Progenitor cell of endocrine pancreas (in vitro differentiated cells): Measurements from ENCODE around the gene KRT23. TPM values are rescaled to one million over a fixed set of nuclear protein-coding genes. Genes with fewer than 3 reads are reported as not detected.
A peak's percentile ranks its signal among the peaks of the same experiment; 100 is the strongest.

Source experiments
- DNase-seq: peaks from one replicate; pipeline ENCODE4 v3.0.0; 2021; ENCODE audit warnings: low spot score; ENCODE audit not compliant: unreplicated experiment
- H3K27ac Mint-ChIP-seq: 2 replicates; pipeline ENCODE4 v1.8.0; 2021; ENCODE audit warnings: mild to moderate bottlenecking, moderate library complexity, mixed read lengths
- H3K27me3 Mint-ChIP-seq: 2 replicates; pipeline ENCODE4 v1.8.0; 2021; ENCODE audit warnings: mixed read lengths
- H3K36me3 Mint-ChIP-seq: 2 replicates; pipeline ENCODE4 v1.8.0; 2022; ENCODE audit warnings: mixed read lengths; ENCODE audit not compliant: insufficient read depth
- H3K4me1 Mint-ChIP-seq: 2 replicates; pipeline ENCODE4 v1.8.0; 2021; ENCODE audit warnings: low read depth, mixed read lengths
- H3K4me3 Mint-ChIP-seq: 2 replicates; pipeline ENCODE4 v1.8.0; 2021; ENCODE audit warnings: low read depth, mild to moderate bottlenecking, moderate library complexity, mixed read lengths
- H3K9me3 Mint-ChIP-seq: 2 replicates; pipeline ENCODE4 v1.8.0; 2021; ENCODE audit warnings: low read depth, mixed read lengths
- total RNA-seq: library from RNA; stranded (reverse); gene quantifications from 2 replicates; pipeline ENCODE4 v1.2.1, GENCODE V29; 2021
- TF ChIP-seq, protein P1 (sequence below): fragments of 200-600 bp; sonication (generic); IDR thresholded peaks from one replicate; pipeline ENCODE4 v1.5.0; 2021; ENCODE audit warnings: antibody characterized with exemption, mild to moderate bottlenecking; ENCODE audit not compliant: unreplicated experiment

Gene KRT23
- total RNA-seq, 1 donor from 2014 or later: 2.1 TPM

DNA sequence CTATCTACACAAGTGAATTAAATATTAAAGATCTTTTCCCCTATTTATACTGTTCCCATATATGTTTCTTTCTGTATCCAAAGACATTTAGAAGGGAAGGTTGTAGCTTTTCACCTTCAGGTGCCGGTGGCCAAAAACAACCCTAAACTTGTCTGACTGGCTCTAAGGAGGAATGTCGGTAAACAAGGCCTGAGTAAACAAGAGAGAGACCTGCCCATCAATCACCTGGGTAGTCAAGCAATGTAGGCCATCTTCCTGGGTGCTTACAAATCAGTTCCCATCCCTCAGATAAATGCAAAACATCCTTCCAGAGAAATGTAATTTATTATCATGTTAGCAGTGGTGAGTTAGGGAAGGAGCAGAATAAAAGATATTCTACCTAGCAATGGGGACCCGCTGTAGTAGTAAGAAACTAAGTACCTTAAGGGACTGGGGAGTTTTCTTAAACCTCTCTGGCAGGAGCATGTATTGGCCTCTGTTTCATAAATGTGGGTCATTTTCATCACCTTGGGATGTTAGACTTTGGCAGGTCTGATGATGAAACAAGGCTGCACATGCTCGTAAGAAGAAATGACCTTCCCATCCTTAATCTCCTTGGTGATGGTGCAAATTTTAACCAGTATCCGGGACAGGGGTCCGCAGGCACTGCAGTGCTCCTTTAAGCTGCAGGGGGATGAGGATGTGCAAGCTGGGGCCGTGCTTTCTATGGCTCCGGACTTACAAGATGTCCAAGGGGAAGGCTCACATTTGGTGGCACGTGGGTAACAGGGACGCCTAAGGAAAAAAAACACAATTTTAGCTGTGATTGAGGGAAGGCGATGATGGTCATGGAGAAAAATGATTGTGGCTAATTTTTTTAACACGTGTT is 20.9 kb upstream of the KRT23 start:
- H3K4me1 Mint-ChIP-seq: peaks cover 58% of the 10 kb centered on the region
- H3K9me3 Mint-ChIP-seq: peaks cover 6% of the 10 kb centered on the region
- H3K27me3 Mint-ChIP-seq: no peaks in the 10 kb centered on the region
- H3K4me3 Mint-ChIP-seq: peak overlapping the region; percentile 58
- peak overlapping the region; percentile 95 for H3K27ac Mint-ChIP-seq
- DNase-seq: no peak
- H3K36me3 Mint-ChIP-seq: no peaks in the 10 kb centered on the region
- TF ChIP-seq, protein P1, sequence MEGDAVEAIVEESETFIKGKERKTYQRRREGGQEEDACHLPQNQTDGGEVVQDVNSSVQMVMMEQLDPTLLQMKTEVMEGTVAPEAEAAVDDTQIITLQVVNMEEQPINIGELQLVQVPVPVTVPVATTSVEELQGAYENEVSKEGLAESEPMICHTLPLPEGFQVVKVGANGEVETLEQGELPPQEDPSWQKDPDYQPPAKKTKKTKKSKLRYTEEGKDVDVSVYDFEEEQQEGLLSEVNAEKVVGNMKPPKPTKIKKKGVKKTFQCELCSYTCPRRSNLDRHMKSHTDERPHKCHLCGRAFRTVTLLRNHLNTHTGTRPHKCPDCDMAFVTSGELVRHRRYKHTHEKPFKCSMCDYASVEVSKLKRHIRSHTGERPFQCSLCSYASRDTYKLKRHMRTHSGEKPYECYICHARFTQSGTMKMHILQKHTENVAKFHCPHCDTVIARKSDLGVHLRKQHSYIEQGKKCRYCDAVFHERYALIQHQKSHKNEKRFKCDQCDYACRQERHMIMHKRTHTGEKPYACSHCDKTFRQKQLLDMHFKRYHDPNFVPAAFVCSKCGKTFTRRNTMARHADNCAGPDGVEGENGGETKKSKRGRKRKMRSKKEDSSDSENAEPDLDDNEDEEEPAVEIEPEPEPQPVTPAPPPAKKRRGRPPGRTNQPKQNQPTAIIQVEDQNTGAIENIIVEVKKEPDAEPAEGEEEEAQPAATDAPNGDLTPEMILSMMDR: no peak

DNA sequence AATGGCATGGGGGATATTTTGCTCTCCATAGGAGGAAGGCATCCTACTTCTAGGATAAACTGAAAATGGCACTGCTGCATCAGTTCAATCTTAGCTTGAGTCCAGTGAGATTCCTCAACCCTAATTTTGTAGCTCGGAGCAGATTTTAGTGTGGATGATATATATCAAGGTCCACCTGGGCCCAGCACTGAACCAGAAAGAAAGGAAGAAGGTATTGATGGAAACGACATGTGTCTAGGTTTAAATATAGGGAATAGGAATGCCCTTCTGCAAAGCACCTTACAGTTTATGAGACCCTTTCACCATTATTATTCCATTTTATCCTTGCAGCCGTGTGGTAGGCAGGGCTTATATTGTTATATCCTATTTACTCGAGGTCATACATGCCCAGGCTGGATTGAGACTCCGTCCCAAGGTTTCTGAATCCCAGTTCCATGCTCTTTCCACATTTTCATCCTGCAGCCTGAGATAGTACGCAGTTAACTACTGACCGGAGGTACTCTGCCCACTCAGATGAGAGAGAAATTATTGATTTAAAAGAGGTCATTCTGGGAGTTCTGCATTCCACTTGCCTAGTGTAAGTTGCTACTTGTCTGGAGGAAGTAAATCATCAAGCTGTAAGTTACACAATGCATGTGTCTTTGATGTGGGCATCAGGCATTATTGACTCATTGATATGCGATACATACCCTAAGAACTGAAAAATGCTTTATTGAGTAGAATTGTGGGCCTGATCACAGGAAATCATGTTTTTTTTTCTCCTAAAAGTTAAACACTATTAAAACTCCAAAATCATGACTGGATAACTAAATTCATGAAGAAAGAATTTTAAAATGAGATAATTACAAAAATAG is 19.2 kb upstream of the KRT23 start:
- Mint-ChIP-seq H3K36me3 (no peaks in the 10 kb centered on the region), H3K27me3 (no peaks in the 10 kb centered on the region), H3K4me3 (peak overlapping the region; percentile 2), H3K4me1 (peaks cover 51% of the 10 kb centered on the region), H3K9me3 (peaks cover 5% of the 10 kb centered on the region), H3K27ac (peak overlapping the region; percentile 95)
- TF ChIP-seq, protein P1: no peak
- DNase-seq: no peak

DNA sequence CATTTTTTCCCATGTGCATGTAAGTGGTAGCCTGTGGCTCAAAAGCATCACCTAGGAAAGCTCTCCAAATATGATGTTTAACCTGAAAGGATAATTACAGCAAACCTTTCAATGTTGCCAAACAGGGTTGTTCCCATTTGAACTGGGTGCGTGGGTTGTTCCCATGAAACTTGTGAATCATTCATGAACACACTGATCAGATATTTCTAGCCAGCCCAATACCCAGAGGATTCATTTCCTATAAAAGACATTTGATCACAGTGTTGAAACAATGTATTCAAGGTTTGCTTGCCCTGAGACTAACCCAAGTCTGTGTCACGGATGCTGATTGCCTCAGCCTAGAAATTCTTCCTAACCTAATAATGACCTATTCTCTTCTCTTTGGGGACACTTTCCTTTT is 16.4 kb upstream of the KRT23 start:
- TF ChIP-seq, protein P1: no peak
- Mint-ChIP-seq H3K4me1 (peaks cover 48% of the 10 kb centered on the region), H3K27ac (no peak overlapping the region), H3K9me3 (no peaks in the 10 kb centered on the region), H3K36me3 (no peaks in the 10 kb centered on the region), H3K4me3 (no peak overlapping the region), H3K27me3 (no peaks in the 10 kb centered on the region)
- no peak for DNase-seq

DNA sequence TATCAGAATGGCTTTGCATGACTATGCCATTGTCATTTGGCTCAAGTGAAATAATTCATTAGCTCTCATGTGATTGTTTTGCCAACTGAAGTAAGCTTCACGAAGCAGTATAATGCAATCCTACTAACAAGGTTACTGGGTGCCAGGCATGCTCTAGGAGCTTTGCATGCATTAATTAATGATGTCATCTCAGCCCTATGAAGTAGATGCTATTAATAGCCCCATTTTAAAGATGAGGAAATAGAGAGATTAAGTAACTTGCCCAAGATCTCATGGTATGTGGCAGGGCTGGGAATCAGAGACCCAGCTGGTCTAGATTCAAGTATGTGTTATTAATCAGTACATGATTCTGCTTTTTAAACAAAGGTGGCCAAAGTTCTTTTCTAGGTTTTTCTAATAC is 15.2 kb upstream of the KRT23 start:
- Mint-ChIP-seq H3K36me3 (no peaks in the 10 kb centered on the region), H3K4me1 (peaks cover 37% of the 10 kb centered on the region), H3K4me3 (no peak overlapping the region), H3K9me3 (no peaks in the 10 kb centered on the region), H3K27me3 (no peaks in the 10 kb centered on the region), H3K27ac (no peak overlapping the region)
- TF ChIP-seq, protein P1: no peak
- no peak for DNase-seq

DNA sequence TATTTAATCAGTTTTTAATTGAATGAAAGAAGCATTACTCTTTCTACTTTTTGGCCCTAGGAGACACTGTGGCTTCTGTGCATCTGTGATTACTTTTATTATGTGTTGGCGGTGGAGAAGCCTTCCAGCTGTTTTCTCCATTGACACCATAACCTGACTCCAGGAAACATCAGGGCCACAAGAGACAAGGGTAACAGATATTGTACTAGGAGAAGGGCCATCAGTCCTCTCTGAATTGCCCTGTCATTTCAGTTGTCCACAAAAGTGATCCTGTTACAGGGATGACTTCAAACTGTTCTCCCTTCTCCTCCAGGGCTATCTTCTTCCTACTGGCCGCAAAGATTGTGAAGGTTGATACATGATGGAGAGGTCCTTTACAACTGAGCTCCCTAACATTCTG is 14.7 kb upstream of the KRT23 start:
- Mint-ChIP-seq H3K9me3 (no peaks in the 10 kb centered on the region), H3K36me3 (no peaks in the 10 kb centered on the region), H3K27ac (no peak overlapping the region), H3K27me3 (no peaks in the 10 kb centered on the region), H3K4me3 (no peak overlapping the region), H3K4me1 (peaks cover 33% of the 10 kb centered on the region)
- DNase-seq: no peak
- TF ChIP-seq, protein P1: no peak
